HepG2 (cell line): Measurements from ENCODE around the gene NGEF. TPM values are rescaled to one million over a fixed set of nuclear protein-coding genes. Genes with fewer than 3 reads are reported as not detected.
A peak's percentile ranks its signal among the peaks of the same experiment; 100 is the strongest.

ENCODE experiments used
- AKNA ChIP-seq: sonication (generic); formaldehyde crosslinking; IDR thresholded peaks from 2 replicates; pipeline ENCODE4 v1.4.0; 2020; ENCODE audit warnings: missing genetic modification reagents, borderline replicate concordance
- BCL3 ChIP-seq: sonication (generic); formaldehyde crosslinking; IDR thresholded peaks from 2 replicates; pipeline ENCODE4 v1.5.1; 2020; ENCODE audit warnings: mild to moderate bottlenecking, missing genetic modification reagents, moderate library complexity
- BHLHE40 ChIP-seq: IDR thresholded peaks from 2 replicates; pipeline ENCODE4 v1.6.1; 2011; ENCODE audit warnings: low read length, improper control_type of control experiment
- CSRNP1 ChIP-seq: sonication (generic); formaldehyde crosslinking; IDR thresholded peaks from 2 replicates; pipeline ENCODE4 v1.8.1; 2023; ENCODE audit warnings: mild to moderate bottlenecking, missing genetic modification reagents
- GPN1 ChIP-seq: sonication (generic); formaldehyde crosslinking; IDR thresholded peaks from 2 replicates; pipeline ENCODE4 v1.5.1; 2020; ENCODE audit warnings: missing genetic modification reagents, borderline replicate concordance
- HNRNPK ChIP-seq: fragments of 200-400 bp; formaldehyde crosslinking; IDR thresholded peaks from 2 replicates; pipeline ENCODE4 v1.6.1; 2018; ENCODE audit warnings: low read length, low read depth, moderate library complexity, mild to moderate bottlenecking; ENCODE audit not compliant: poor library complexity, severe bottlenecking
- NR0B2 ChIP-seq: sonication (generic); formaldehyde crosslinking; IDR thresholded peaks from 2 replicates; pipeline ENCODE4 v1.4.0; 2020; ENCODE audit warnings: mild to moderate bottlenecking, missing genetic modification reagents
- SMAD1 ChIP-seq: sonication (generic); formaldehyde crosslinking; IDR thresholded peaks from 2 replicates; pipeline ENCODE4 v1.4.0; 2020; ENCODE audit warnings: missing genetic modification reagents, low read depth, mild to moderate bottlenecking, borderline replicate concordance
- SPEN ChIP-seq: sonication (generic); formaldehyde crosslinking; IDR thresholded peaks from 2 replicates; pipeline ENCODE4 v1.5.1; 2020; ENCODE audit warnings: low read depth, mild to moderate bottlenecking, missing genetic modification reagents
- ZHX1 ChIP-seq: sonication (generic); formaldehyde crosslinking; IDR thresholded peaks from 2 replicates; pipeline ENCODE4 v1.8.1; 2022; ENCODE audit warnings: low read depth, mild to moderate bottlenecking, missing genetic modification reagents
- ZNF20 ChIP-seq: sonication (generic); formaldehyde crosslinking; IDR thresholded peaks from 2 replicates; pipeline ENCODE4 v1.4.0; 2020; ENCODE audit warnings: mild to moderate bottlenecking, moderate library complexity, missing genetic modification reagents
- ZNF3 ChIP-seq: IDR thresholded peaks from 2 replicates; pipeline ENCODE4 v1.7.0; 2017; ENCODE audit warnings: inconsistent platforms
- ZNF350 ChIP-seq: sonication (generic); formaldehyde crosslinking; IDR thresholded peaks from 2 replicates; pipeline ENCODE4 v1.4.0; 2020; ENCODE audit warnings: mild to moderate bottlenecking, low read depth, missing genetic modification reagents, borderline replicate concordance
- ZNF574 ChIP-seq: sonication (generic); formaldehyde crosslinking; IDR thresholded peaks from 2 replicates; pipeline ENCODE4 v1.4.0; 2020; ENCODE audit warnings: missing genetic modification reagents
- polyA plus RNA-seq, 8 experiments: library from polyadenylated mRNA; depleted of rRNA in 3 of 8; stranded (reverse) in 7 of 8; unstranded in 1 of 8; fragments of >200 nt; fragmentation: Illumina TruSeq in 4 of 8; extraction: Trizol in 4 of 8; gene quantifications; 2 replicates each; pipeline versions ENCODE4 v1.2.1 to v1.2.3, GENCODE V29; 2011 to 2016; ENCODE audit warnings: low read depth in 4 of 8, missing spikeins in 1 of 8, mixed read lengths in 1 of 8; ENCODE audit not compliant: insufficient read depth in 1 of 8
- total RNA-seq, 5 experiments: library from RNA; depleted of rRNA; stranded (reverse); fragments of >200 nt; fragmentation: Illumina TruSeq; extraction: Trizol; gene quantifications; 2 replicates each; pipeline ENCODE4 v1.2.3, GENCODE V29; 2016; ENCODE audit warnings: low read depth in 1 of 5

Gene NGEF
- total and polyA plus RNA-seq, 2 of the 13 experiments (the other 11 are each of a cell fraction or from before 2014, with no cell fraction given): 14.4 to 36.9 TPM

- TF ChIP-seq ZHX1 (CRISPR knock-in tag) (no peak; the same call in 1 of the 2 replicates), AKNA (CRISPR knock-in tag) (no peak), SMAD1 (CRISPR knock-in tag) (no peak; the same call in 1 of the 2 replicates), ZNF3 (CRISPR knock-in tag) (no peak), ZNF20 (CRISPR knock-in tag) (no peak), GPN1 (CRISPR knock-in tag) (no peak), HNRNPK (no peak), ZNF574 (peak; percentile 87), NR0B2 (peak; percentile 72), BCL3 (no peak), CSRNP1 (CRISPR knock-in tag) (no peak; the same call in 1 of the 2 replicates), BHLHE40 (peak; percentile 6; the same call in 1 of the 2 replicates), SPEN (CRISPR knock-in tag) (peak; percentile 67), ZNF350 (CRISPR knock-in tag) (peak; percentile 84)
Observed at GRCh38 chr2:233013027-233013461, at the start of gene NGEF (continued).
